ENCODE results near the gene DZIP1L. TPM values are rescaled to one million over a fixed set of nuclear protein-coding genes. Genes with fewer than 3 reads are reported as not detected.

DZIP1L gene
- total RNA-seq, 1 donor from 2014 or later, result 6.6 TPM

GRCh38 chr3:138132239-138132638 lies 16.8 kb upstream of the DZIP1L start, which contains the start of gene A4GNT:
A4GNT (minus strand) TSS chr3:138132390; CDS start chr3:138131256, 1,134 bp downstream.
- no peak for DNase-seq (ENCODE audit: low read depth)
- TF ChIP-seq, protein P1, sequence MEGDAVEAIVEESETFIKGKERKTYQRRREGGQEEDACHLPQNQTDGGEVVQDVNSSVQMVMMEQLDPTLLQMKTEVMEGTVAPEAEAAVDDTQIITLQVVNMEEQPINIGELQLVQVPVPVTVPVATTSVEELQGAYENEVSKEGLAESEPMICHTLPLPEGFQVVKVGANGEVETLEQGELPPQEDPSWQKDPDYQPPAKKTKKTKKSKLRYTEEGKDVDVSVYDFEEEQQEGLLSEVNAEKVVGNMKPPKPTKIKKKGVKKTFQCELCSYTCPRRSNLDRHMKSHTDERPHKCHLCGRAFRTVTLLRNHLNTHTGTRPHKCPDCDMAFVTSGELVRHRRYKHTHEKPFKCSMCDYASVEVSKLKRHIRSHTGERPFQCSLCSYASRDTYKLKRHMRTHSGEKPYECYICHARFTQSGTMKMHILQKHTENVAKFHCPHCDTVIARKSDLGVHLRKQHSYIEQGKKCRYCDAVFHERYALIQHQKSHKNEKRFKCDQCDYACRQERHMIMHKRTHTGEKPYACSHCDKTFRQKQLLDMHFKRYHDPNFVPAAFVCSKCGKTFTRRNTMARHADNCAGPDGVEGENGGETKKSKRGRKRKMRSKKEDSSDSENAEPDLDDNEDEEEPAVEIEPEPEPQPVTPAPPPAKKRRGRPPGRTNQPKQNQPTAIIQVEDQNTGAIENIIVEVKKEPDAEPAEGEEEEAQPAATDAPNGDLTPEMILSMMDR (IDR thresholded peaks at IDR 0.05; ENCODE audit: insufficient read depth, low read length, poor library complexity, severe bottlenecking), result no peak
- no peaks in the 10 kb centered on the region for H3K27me3 ChIP-seq (ENCODE audit: control insufficient read depth, insufficient read depth, low read length)
- H3K36me3 ChIP-seq (ENCODE audit: control insufficient read depth, insufficient read depth, low read length), result no peaks in the 10 kb centered on the region
- H3K4me3 ChIP-seq (ENCODE audit: low read depth, low read length), result no peak within 1 kb of the TSS

- no peak overlapping the region for H3K4me3 ChIP-seq (ENCODE audit: low read depth, low read length)
- TF ChIP-seq, protein P1 (IDR thresholded peaks at IDR 0.05; ENCODE audit: insufficient read depth, low read length, poor library complexity, severe bottlenecking), result no peak
- no peaks in the 10 kb centered on the region for H3K36me3 ChIP-seq (ENCODE audit: control insufficient read depth, insufficient read depth, low read length)
- DNase-seq (ENCODE audit: low read depth), result no peak
- no peaks in the 10 kb centered on the region for H3K27me3 ChIP-seq (ENCODE audit: control insufficient read depth, insufficient read depth, low read length)
These were observed 12.4 kb upstream of the DZIP1L start for GRCh38 chr3:138127636-138128365.

DNA sequence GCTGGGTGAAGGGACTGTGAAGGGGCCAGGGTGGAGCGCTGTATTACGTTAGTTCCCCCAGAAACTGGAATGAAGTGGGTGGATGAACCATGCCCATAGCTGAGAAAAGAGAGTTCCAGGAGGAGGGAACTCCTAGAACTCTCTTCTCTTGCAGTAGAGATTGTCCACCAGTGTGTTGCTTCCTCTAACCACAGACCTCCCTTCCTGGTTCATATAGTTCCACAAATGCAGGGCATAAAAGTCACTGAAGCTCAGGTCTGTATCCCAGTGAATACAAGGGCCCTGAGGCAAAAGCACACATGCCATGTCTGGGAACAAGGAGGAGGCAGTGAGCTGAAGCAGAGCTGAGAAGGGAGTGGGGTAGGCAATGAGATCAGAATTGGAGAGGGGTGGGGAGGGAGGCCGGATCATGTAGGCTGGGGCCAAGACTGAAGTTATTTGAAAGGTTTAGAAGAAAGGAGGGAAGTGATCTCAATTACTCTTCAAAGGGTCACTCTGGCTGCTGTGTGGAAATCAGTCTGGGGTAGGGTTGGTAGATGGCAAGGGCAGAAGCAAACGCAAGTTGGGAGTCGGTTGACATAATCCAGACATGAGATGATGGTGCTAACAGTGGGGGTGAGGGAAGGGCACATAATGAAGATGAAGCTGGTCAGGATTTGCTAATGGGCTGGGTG lies 10.3 kb upstream of the DZIP1L start:
- TF ChIP-seq, protein P1 (IDR thresholded peaks at IDR 0.05; ENCODE audit: insufficient read depth, low read length, poor library complexity, severe bottlenecking), result no peak
- DNase-seq (ENCODE audit: low read depth), result no peak
- H3K36me3 ChIP-seq (ENCODE audit: control insufficient read depth, insufficient read depth, low read length), result no peaks in the 10 kb centered on the region
- no peak overlapping the region for H3K4me3 ChIP-seq (ENCODE audit: low read depth, low read length)
- no peaks in the 10 kb centered on the region for H3K27me3 ChIP-seq (ENCODE audit: control insufficient read depth, insufficient read depth, low read length)

- no peak for DNase-seq (ENCODE audit: low read depth)
- Histone ChIP-seq H3K27me3 (ENCODE audit: control insufficient read depth, insufficient read depth, low read length) (no peaks in the 10 kb centered on the region), H3K36me3 (ENCODE audit: control insufficient read depth, insufficient read depth, low read length) (no peaks in the 10 kb centered on the region), H3K4me3 (ENCODE audit: low read depth, low read length) (no peak overlapping the region)
- TF ChIP-seq, protein P1 (IDR thresholded peaks at IDR 0.05; ENCODE audit: insufficient read depth, low read length, poor library complexity, severe bottlenecking), result no peak
These were observed 9.4 kb upstream of the DZIP1L start for GRCh38 chr3:138124706-138125355.

- no peak for DNase-seq (ENCODE audit: low read depth)
- Histone ChIP-seq H3K4me3 (ENCODE audit: low read depth, low read length) (no peak overlapping the region), H3K27me3 (ENCODE audit: control insufficient read depth, insufficient read depth, low read length) (no peaks in the 10 kb centered on the region), H3K36me3 (ENCODE audit: control insufficient read depth, insufficient read depth, low read length) (no peaks in the 10 kb centered on the region)
- TF ChIP-seq, protein P1 (IDR thresholded peaks at IDR 0.05; ENCODE audit: insufficient read depth, low read length, poor library complexity, severe bottlenecking), result no peak
These were observed 8.8 kb upstream of the DZIP1L start for GRCh38 chr3:138124188-138124587.

All from kidney epithelial cell (primary cell).